Activated naive CD4-positive, alpha-beta T cell treated with anti-CD3 and anti-CD28 coated beads, Interleukin-2, amount 50 U/mL, for 72 hours (primary cell): ENCODE measurements around the gene WAC. TPM values are rescaled to one million over a fixed set of nuclear protein-coding genes. Genes with fewer than 3 reads are reported as not detected.
"Not testable (repeated sequence)": the region's sequence is repeated elsewhere in the genome, so short reads cannot be mapped to it uniquely, and the experiment has no call there.

Experiments used
- ATAC-seq, 2 donors: fragments of 150-1000 bp; cut with Tn5 transposase; 2 replicates each; pipeline ENCODE4 v1.10.0; 2021; ENCODE audit warnings: mild to moderate bottlenecking in 2 of 2, moderate library complexity in 2 of 2
- DNase-seq, 2 donors: peaks; one replicate each; pipeline ENCODE4 v3.0.0; 2021 to 2022; ENCODE audit warnings: low spot score in 2 of 2
- H3K27ac Mint-ChIP-seq, 2 donors: one replicate each; pipeline ENCODE4 v1.8.0; 2022; ENCODE audit warnings: mild to moderate bottlenecking in 2 of 2, mixed read lengths in 2 of 2
- H3K36me3 Mint-ChIP-seq, 2 donors: one replicate each; pipeline ENCODE4 v1.8.0; 2022; ENCODE audit warnings: mixed read lengths in 2 of 2
- H3K9me3 Mint-ChIP-seq, 2 donors: one replicate each; pipeline ENCODE4 v1.8.0; 2022; ENCODE audit warnings: mixed read lengths in 2 of 2
- total RNA-seq, 2 donors: library from RNA; stranded (reverse); gene quantifications; one replicate each; pipeline ENCODE4 v1.2.3, GENCODE V29; 2022

WAC gene
- total RNA-seq, 2 donors from 2014 or later, result 119 to 120 TPM

DNA sequence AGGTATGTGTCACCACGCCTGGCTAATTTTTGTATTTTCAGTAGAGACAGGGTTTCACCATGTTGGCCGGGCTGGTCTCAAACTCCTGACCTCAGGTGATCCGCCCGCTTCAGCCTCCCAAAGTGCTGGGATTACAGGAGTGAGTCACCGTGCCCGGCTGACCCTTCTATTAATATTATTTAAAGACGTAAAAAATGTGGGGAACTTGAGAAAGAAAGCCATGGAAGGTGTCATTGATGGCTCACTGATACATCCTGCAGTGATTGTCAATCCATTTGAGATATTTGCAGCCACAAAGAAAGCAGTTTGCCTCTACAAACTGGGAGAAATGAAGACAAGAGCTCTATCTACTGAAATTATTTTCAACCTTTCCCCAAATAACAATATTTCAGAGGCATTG lies 125.9 kb downstream of the WAC start:
- DNase-seq, ATAC-seq, H3K36me3 Mint-ChIP-seq, H3K27ac Mint-ChIP-seq, H3K9me3 Mint-ChIP-seq: not testable (repeated sequence)

- Mint-ChIP-seq H3K36me3 (no peaks in the 10 kb centered on the region), H3K9me3 (no peaks in the 10 kb centered on the region), H3K27ac (no peak overlapping the region)
- ATAC-seq (no peak), DNase-seq (no peak)
Observed at GRCh38 chr10:28661035-28661434, 128.1 kb downstream of the WAC start.

DNA sequence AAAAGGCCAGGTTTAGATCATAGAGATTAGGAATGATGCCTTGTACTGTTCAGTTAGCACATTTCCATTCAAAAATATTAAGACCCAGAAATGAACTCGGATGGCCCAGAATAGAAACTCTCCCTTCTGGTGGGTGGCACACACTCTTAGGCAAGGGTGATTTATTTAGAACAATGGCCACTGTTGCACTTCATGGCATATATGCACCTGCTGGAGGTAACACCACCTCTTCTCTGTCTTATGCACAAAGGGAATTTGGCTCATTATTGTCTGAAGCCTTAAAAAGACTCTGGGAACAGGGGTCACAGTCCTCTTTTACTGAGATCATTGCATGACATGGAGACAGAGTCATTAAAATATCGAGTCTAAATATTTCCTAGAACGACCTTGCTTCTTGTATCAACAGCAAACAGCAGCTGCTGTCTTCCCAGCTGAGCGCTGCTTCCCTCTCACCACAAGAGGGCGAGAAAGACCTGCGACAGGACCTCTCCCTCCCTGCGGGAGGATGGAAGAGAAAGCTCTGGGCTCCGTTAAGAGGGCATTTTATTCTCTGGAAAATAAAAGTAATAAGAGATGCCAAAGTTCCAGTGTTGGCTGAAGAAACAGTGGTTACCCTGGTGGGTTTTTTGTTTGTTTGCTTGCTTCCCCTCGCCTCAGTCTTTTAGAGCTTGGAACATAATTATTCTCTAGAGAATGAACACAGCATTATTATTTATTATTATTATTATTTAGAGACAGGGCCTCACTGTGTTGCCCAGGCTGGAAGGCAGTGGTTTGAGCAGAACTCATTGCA lies 130.9 kb downstream of the WAC start:
- ATAC-seq, result peak; percentile 73 to 74
- no peaks in the 10 kb centered on the region for H3K36me3 Mint-ChIP-seq
- no peaks in the 10 kb centered on the region for H3K9me3 Mint-ChIP-seq
- H3K27ac Mint-ChIP-seq, result no peak overlapping the region
- peak in 1 of 2 donors; percentile 61 for DNase-seq

GRCh38 chr10:28664369-28664740 lies 131.4 kb downstream of the WAC start:
- no peak for DNase-seq
- no peak for ATAC-seq
- H3K27ac Mint-ChIP-seq, result no peak overlapping the region
- peaks cover 0 to 3% of the 10 kb centered on the region in 2 donors for H3K36me3 Mint-ChIP-seq
- H3K9me3 Mint-ChIP-seq, result no peaks in the 10 kb centered on the region

GRCh38 chr10:28666751-28667467 lies 134.0 kb downstream of the WAC start:
- ATAC-seq, result no peak
- H3K36me3 Mint-ChIP-seq, result peaks cover 0 to 6% of the 10 kb centered on the region in 2 donors
- H3K9me3 Mint-ChIP-seq, result no peaks in the 10 kb centered on the region

DNA sequence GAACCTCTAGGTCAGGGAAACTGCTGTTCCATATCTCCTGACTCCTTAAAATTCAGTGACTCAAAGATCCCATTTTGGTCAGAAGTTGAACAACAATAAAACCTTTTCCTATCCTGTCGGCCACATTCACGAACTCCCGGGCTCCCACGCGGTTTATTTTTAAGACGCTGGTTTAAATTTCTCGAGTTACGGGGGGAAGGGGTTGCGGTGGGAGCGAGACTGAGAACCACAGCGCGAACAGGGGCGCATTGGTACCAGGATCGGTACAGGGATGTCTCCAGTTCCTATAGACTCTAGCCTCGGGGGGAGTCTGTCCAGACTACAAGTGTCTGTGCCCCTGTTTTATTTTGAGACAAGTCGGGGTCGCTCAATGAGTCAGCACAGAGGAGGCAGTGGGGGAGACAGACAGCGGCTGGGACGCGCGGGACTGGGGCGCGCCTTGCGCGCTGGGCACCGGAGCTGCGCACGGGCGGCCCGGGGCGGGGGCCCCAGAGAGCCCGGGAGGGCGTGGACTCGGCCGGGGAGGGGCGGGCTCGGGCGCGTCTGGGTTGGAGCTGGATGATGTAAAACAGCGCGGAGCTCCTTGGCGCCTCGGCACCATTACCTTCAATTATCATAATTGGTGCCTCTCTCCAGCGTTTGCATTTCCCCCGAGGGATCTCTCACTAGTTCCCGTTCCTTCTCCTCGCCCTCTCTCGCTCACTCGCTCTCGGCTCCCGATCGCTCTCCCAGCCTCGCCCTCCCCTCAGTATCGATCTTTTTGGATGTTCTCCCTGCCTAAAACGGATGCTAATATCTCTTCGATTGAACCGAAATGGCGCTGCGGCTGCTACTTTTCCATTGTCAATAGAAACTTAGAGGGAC lies 135.7 kb downstream of the WAC start:
- Mint-ChIP-seq H3K9me3 (no peaks in the 10 kb centered on the region), H3K36me3 (peaks cover 0 to 6% of the 10 kb centered on the region in 2 donors), H3K27ac (no peak overlapping the region)
- peak in 1 of 2 donors; percentile 96 for ATAC-seq
- peak in 1 of 2 donors; percentile 57 for DNase-seq

More at GRCh38 chr10:28666751-28667467, 134.0 kb downstream of the WAC start:
- DNase-seq, result no peak
- no peak overlapping the region for H3K27ac Mint-ChIP-seq

DNA sequence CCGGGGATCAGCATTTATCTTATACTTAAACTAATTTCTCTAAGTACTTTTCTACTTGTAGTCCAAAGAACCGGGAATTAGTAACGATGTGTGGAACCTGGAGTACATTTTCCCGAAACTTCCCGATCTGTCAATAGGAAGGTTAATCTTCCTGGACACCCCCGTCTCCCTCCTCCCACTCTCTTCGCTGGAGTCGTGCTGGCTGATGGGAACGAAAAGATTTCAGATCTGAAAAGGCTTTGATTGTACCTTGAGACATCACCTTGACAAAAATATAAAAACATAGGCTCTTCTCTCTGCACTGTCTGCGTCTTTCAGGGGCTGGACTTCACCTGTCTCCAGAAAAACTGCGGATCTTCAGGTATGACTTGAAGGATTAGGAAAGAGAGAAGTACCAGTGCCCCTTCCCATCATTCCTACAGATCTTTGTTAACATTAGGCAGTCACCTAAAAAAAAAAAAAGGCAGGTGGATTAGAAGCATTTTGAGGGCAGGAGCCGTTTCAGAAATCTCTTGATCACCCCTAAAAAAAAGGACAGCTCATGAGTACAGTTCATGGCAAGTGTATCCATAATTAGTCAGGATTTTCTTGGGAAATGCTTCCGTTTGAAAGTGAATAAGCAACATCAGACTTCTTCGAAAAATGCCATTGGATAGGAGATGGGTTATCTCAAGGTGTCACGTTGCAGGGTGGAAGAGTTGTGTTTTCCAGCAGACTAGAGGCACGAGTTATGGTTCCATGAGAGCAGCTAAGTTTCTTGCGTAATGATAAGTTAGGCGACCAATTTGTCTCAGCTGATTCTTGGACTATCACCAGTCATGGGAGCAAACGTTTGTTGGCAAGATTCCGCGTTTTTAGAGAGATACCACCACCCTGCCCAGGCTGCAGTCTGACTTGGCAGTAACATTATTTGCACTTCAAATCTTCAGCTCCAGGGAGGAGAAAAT lies 136.6 kb downstream of the WAC start:
- H3K27ac Mint-ChIP-seq, result no peak overlapping the region
- DNase-seq (no peak), ATAC-seq (no peak)
- peaks cover 0 to 6% of the 10 kb centered on the region in 2 donors for H3K36me3 Mint-ChIP-seq
- H3K9me3 Mint-ChIP-seq, result no peaks in the 10 kb centered on the region

Other genes starting within 250 kb of the WAC start
- gene MPP7, start 230.1 kb upstream of the WAC start, total RNA-seq, result 10 to 100 TPM; 13.2 to 24.4 TPM
- under 1 TPM in 1 of 2 donors, not detected in 1; 0.25 TPM for gene BAMBI, start 144.4 kb downstream of the WAC start, total RNA-seq